IMR-90 (cell line): ENCODE results near the gene MYO1D. TPM values are rescaled to one million over a fixed set of nuclear protein-coding genes. Genes with fewer than 3 reads are reported as not detected.

ENCODE experiments used
- ATAC-seq: fragments of 200-7000 bp; cut with Tn5 transposase; 2 replicates; pipeline ENCODE4 v1.9.1; 2020; ENCODE audit warnings: low read depth, mild to moderate bottlenecking, moderate library complexity
- BruUV-seq: library from RNA; stranded (reverse); fragments of 400-500 nt; replicated peaks from 2 replicates; lab custom pipeline; 2021; lab: Mats Ljungman, UMichigan
- CTCF ChIA-PET: fragments of 300-600 bp; formaldehyde crosslinking; extraction: SDS; loops from one replicate; lab custom pipeline; 2021; ENCODE audit warnings: antibody characterized with exemption; lab: Yijun Ruan, JAX
- POLR2A ChIA-PET: fragments of 300-600 bp; sonication (Branson Sonifier 250); formaldehyde crosslinking; loops from one replicate; lab custom pipeline; 2022; ENCODE audit warnings: antibody characterized with exemption; ENCODE audit not compliant: unreplicated experiment; lab: Charles Lee
- DNase-seq: peaks from one replicate; pipeline ENCODE4 v3.0.0; 2013
- H2AFZ ChIP-seq: replicated peaks from 2 replicates; pipeline ENCODE3; 2013; ENCODE audit warnings: low read length, mild to moderate bottlenecking; ENCODE audit not compliant: poor library complexity
- H2AK5ac ChIP-seq: 2 replicates; pipeline ENCODE4 v1.6.1; 2013; ENCODE audit warnings: low read depth, low read length, inconsistent platforms
- H2AK9ac ChIP-seq: replicated peaks from 2 replicates; pipeline ENCODE3; 2013; ENCODE audit warnings: mild to moderate bottlenecking, low read depth, low read length, moderate library complexity; ENCODE audit not compliant: poor library complexity
- H2BK120ac ChIP-seq: 2 replicates; pipeline ENCODE4 v1.6.1; 2013; ENCODE audit warnings: low read depth, low read length, inconsistent platforms
- H2BK15ac ChIP-seq: 3 replicates; pipeline ENCODE4 v1.6.1; 2013; ENCODE audit warnings: low read depth, low read length, inconsistent platforms
- H2BK20ac ChIP-seq: 2 replicates; pipeline ENCODE4 v1.6.1; 2013; ENCODE audit warnings: low read depth, mild to moderate bottlenecking, inconsistent platforms, low read length, moderate library complexity
- H2BK5ac ChIP-seq: 2 replicates; pipeline ENCODE4 v1.6.1; 2013; ENCODE audit warnings: mild to moderate bottlenecking, low read depth, low read length, inconsistent platforms; ENCODE audit not compliant: poor library complexity, severe bottlenecking
- H3K14ac ChIP-seq: replicated peaks from 2 replicates; pipeline ENCODE4 v1.6.1; 2013; ENCODE audit warnings: low read depth, low read length, inconsistent platforms
- H3K18ac ChIP-seq: 2 replicates; pipeline ENCODE4 v1.6.1; 2013; ENCODE audit warnings: low read depth, low read length, control low read depth
- H3K23ac ChIP-seq: 2 replicates; pipeline ENCODE4 v1.6.1; 2013; ENCODE audit warnings: low read depth, low read length, inconsistent platforms
- H3K27ac ChIP-seq: 2 replicates; pipeline ENCODE4 v1.5.1; 2013; ENCODE audit warnings: mild to moderate bottlenecking, control low read depth, low read length; ENCODE audit not compliant: insufficient read depth
- H3K27me3 ChIP-seq: 2 replicates; pipeline ENCODE4 v1.6.1; 2013; ENCODE audit warnings: low read length; ENCODE audit not compliant: control insufficient read depth, insufficient read depth
- H3K36me3 ChIP-seq: 2 replicates; pipeline ENCODE4 v1.6.1; 2013; ENCODE audit warnings: low read length, mixed read lengths; ENCODE audit not compliant: control insufficient read depth, insufficient read depth
- H3K4ac ChIP-seq: 2 replicates; pipeline ENCODE4 v1.6.1; 2013; ENCODE audit warnings: low read depth, low read length, inconsistent platforms
- H3K4me1 ChIP-seq: 2 replicates; pipeline ENCODE4 v1.6.1; 2013; ENCODE audit warnings: low read length, mixed read lengths; ENCODE audit not compliant: control insufficient read depth, insufficient read depth
- H3K4me2 ChIP-seq: 2 replicates; pipeline ENCODE4 v1.6.1; 2013; ENCODE audit warnings: low read depth, mild to moderate bottlenecking, control low read depth, low read length, moderate library complexity
- H3K4me3 ChIP-seq: 2 replicates; pipeline ENCODE4 v1.5.1; 2013; ENCODE audit warnings: low read depth, mild to moderate bottlenecking, control low read depth, low read length, moderate library complexity; ENCODE audit not compliant: insufficient read depth
- H3K56ac ChIP-seq: 2 replicates; pipeline ENCODE4 v1.6.1; 2013; ENCODE audit warnings: low read length, inconsistent platforms; ENCODE audit not compliant: insufficient read depth; ENCODE audit errors: extremely low read depth
- H3K79me1 ChIP-seq, 2 experiments: 2 replicates each; pipeline ENCODE4 v1.6.1; 2013; ENCODE audit warnings: low read length in 2 of 2, inconsistent platforms in 1 of 2, low read depth in 1 of 2
- H3K9ac ChIP-seq: 2 replicates; pipeline ENCODE4 v1.6.1; 2013; ENCODE audit warnings: low read depth, low read length, control low read depth
- H3K9me1 ChIP-seq: 2 replicates; pipeline ENCODE4 v1.6.1; 2013; ENCODE audit warnings: low read length, inconsistent platforms; ENCODE audit not compliant: insufficient read depth
- H3K9me3 ChIP-seq: 2 replicates; pipeline ENCODE4 v1.6.1; 2013; ENCODE audit warnings: low read length; ENCODE audit not compliant: control insufficient read depth, insufficient read depth
- H4K20me1 ChIP-seq: 2 replicates; pipeline ENCODE4 v1.6.1; 2013; ENCODE audit warnings: low read length, inconsistent platforms; ENCODE audit not compliant: insufficient read depth
- H4K5ac ChIP-seq: 2 replicates; pipeline ENCODE4 v1.6.1; 2013; ENCODE audit warnings: mild to moderate bottlenecking, low read depth, low read length, control low read depth
- H4K8ac ChIP-seq, 2 experiments: 2 replicates each; pipeline ENCODE4 v1.6.1; 2013; ENCODE audit warnings: low read depth in 2 of 2, low read length in 2 of 2, control low read depth in 1 of 2, inconsistent platforms in 1 of 2
- H4K91ac ChIP-seq: 2 replicates; pipeline ENCODE4 v1.6.1; 2013; ENCODE audit warnings: low read depth, low read length, inconsistent platforms; ENCODE audit not compliant: insufficient read depth
- BHLHE40 ChIP-seq: fragments of 150-350 bp; IDR thresholded peaks from 2 replicates; pipeline ENCODE4 v1.6.1; 2016; ENCODE audit warnings: mild to moderate bottlenecking, low read depth, low read length
- CEBPB ChIP-seq: IDR thresholded peaks from 2 replicates; pipeline ENCODE4 v1.6.1; 2012; ENCODE audit warnings: low read depth, low read length, improper control_type of control experiment
- CHD1 ChIP-seq: IDR thresholded peaks from 2 replicates; pipeline ENCODE4 v1.6.1; 2012; ENCODE audit warnings: low read depth, low read length, improper control_type of control experiment
- CTCF ChIP-seq: conservative IDR thresholded peaks from 2 replicates; pipeline ENCODE4 v1.5.1; 2012; ENCODE audit warnings: mild to moderate bottlenecking, low read depth, low read length, improper control_type of control experiment
- ELK1 ChIP-seq: fragments of 150-350 bp; IDR thresholded peaks from 2 replicates; pipeline ENCODE4 v1.6.1; 2016; ENCODE audit warnings: low read depth, mild to moderate bottlenecking, low read length, moderate library complexity, borderline replicate concordance
- FOS ChIP-seq: fragments of 150-350 bp; IDR thresholded peaks from 2 replicates; pipeline ENCODE4 v1.6.1; 2016; ENCODE audit warnings: low read depth, low read length
- MAFK ChIP-seq: IDR thresholded peaks from 2 replicates; pipeline ENCODE4 v1.6.1; 2012; ENCODE audit warnings: low read depth, low read length, improper control_type of control experiment
- NFE2L2 ChIP-seq: fragments of 150-350 bp; IDR thresholded peaks from 2 replicates; pipeline ENCODE4 v1.6.1; 2016; ENCODE audit warnings: low read depth, mild to moderate bottlenecking, low read length
- RAD21 ChIP-seq: IDR thresholded peaks from 2 replicates; pipeline ENCODE4 v1.6.1; 2012; ENCODE audit warnings: low read length, improper control_type of control experiment
- RCOR1 ChIP-seq: IDR thresholded peaks from 2 replicates; pipeline ENCODE4 v1.6.1; 2012; ENCODE audit warnings: mild to moderate bottlenecking, low read length, improper control_type of control experiment; ENCODE audit not compliant: insufficient replicate concordance
- RFX5 ChIP-seq: IDR thresholded peaks from 2 replicates; pipeline ENCODE4 v1.8.0; 2012; ENCODE audit warnings: low read depth, mild to moderate bottlenecking, low read length, moderate library complexity
- USF2 ChIP-seq: fragments of 150-350 bp; IDR thresholded peaks from 2 replicates; pipeline ENCODE4 v1.6.1; 2017; ENCODE audit warnings: mild to moderate bottlenecking, antibody characterized with exemption, low read length, low read depth
- WGBS, 2 experiments: methylation state at CpG; one replicate each; pipeline versions ENCODE4 v1.1.5 to v1.1.7; 2013; ENCODE audit warnings: missing lambda C conversion rate in 2 of 2; ENCODE audit not compliant: insufficient read length in 1 of 2; ENCODE audit errors: extremely low coverage in 2 of 2; 5-methylcytosine and 5-hydroxymethylcytosine counted together
- dilution Hi-C: fragments of 300-500 bp; cut with HindIII; formaldehyde crosslinking; loops from one replicate; pipeline ENCODE4 v1.14.3; 2018; ENCODE audit warnings: low sequenced_read_pairs; ENCODE audit not compliant: unreplicated experiment
- in situ Hi-C: fragments of 300-500 bp; cut with MboI; formaldehyde crosslinking; loops from 3 replicates; pipeline ENCODE4 v1.14.3; 2019; ENCODE audit warnings: low sequenced_read_pairs, inconsistent platforms, mixed read lengths
- intact Hi-C: fragments of 100-400 bp; cut with micrococcal nuclease; formaldehyde crosslinking; loops from 2 replicates; pipeline ENCODE4 v1.10.0; 2022
- polyA plus RNA-seq, 3 experiments: library from polyadenylated mRNA; depleted of rRNA; stranded (reverse); fragments of >200 nt; gene quantifications; 2 replicates each; pipeline ENCODE4 v1.2.3, GENCODE V29; 2012; ENCODE audit warnings: low replicate concordance in 1 of 3
- total RNA-seq: library from RNA; depleted of rRNA; stranded (reverse); fragments of >200 nt; gene quantifications from 2 replicates; pipeline ENCODE4 v1.2.3, GENCODE V29; 2012

Gene MYO1D
- total and polyA plus RNA-seq, 2 of the 4 experiments (the other 2 are of a cell fraction): 0.63 to 0.90 TPM

- 89% methylated on average over 2 of the region's 3 CpGs; no CpG with 5 or more reads in 1 of the 2 experiments for WGBS, 2 experiments
- CTCF ChIA-PET: interaction anchor here (1.0 to 2.4 kb wide), 6 partner anchors 93 to 228 kb away, joined by 3 to 11 read pairs (median 8); partner anchors contain the start of gene MYO1D
- no peaks in the 10 kb centered on the region for H4K20me1 ChIP-seq
- H3K9ac ChIP-seq: no peak overlapping the region
- no TSS peak for BruUV-seq
- dilution Hi-C loops: no loop called here
- no peak overlapping the region for H3K18ac ChIP-seq
- no peak overlapping the region for H3K4me3 ChIP-seq
- no peaks in the 10 kb centered on the region for H3K79me1 ChIP-seq
- H2BK15ac ChIP-seq: no peak overlapping the region
- in situ Hi-C loops: loop anchor here (10.0 to 25.0 kb wide), 3 partner anchors 128 to 978 kb away; partner anchors contain the start of gene SPACA3
- no peak overlapping the region for H2AK9ac ChIP-seq
- no peaks in the 10 kb centered on the region for H3K9me3 ChIP-seq
- DNase-seq (no peak), ATAC-seq (no peak)
- H4K5ac ChIP-seq: no peak overlapping the region
- intact Hi-C loops: no loop called here
- H2BK120ac ChIP-seq: no peak overlapping the region
- no peaks in the 10 kb centered on the region for H3K9me1 ChIP-seq
- H3K36me3 ChIP-seq: no peaks in the 10 kb centered on the region
- no peaks in the 10 kb centered on the region for H3K27me3 ChIP-seq
- H2AFZ ChIP-seq: no peak overlapping the region
- no peak overlapping the region for H3K23ac ChIP-seq
- no peak overlapping the region for H2BK5ac ChIP-seq
- no peak overlapping the region for H2BK20ac ChIP-seq
- no peak overlapping the region for H4K8ac ChIP-seq
- TF ChIP-seq USF2 (no peak), RAD21 (no peak), ELK1 (no peak), RCOR1 (no peak), CHD1 (no peak), NFE2L2 (no peak), CEBPB (no peak), BHLHE40 (no peak), MAFK (no peak), RFX5 (no peak), CTCF (no peak), FOS (no peak)
- no peak overlapping the region for H3K56ac ChIP-seq
- H3K4me1 ChIP-seq: no peaks in the 10 kb centered on the region
- no peak overlapping the region for H2AK5ac ChIP-seq
- no peak overlapping the region for H4K91ac ChIP-seq
- no peak overlapping the region for H3K4ac ChIP-seq
- no peak overlapping the region for H3K14ac ChIP-seq
- POLR2A ChIA-PET: no interaction called here
- no peak overlapping the region for H3K27ac ChIP-seq
- H3K4me2 ChIP-seq: no peak overlapping the region
Observed at GRCh38 chr17:32784113-32784512, 92.8 kb downstream of the MYO1D start.
